ENCODE results near the gene HENMT1.

- TF ChIP-seq CTCF (IDR thresholded peaks at IDR 0.05) (peak; percentile 52 to 70 (median 60)), POLR2A (IDR thresholded peaks at IDR 0.05) (no peak)
These were observed 17.2 kb downstream of the HENMT1 start for GRCh38 chr1:108643492-108644335.
